ENCODE results near the gene DLX2.
A peak's percentile ranks its signal among the peaks of the same experiment; 100 is the strongest.
"Not testable (repeated sequence)": the region's sequence is repeated elsewhere in the genome, so short reads cannot be mapped to it uniquely, and the experiment has no call there.

Gene DLX2

DNA sequence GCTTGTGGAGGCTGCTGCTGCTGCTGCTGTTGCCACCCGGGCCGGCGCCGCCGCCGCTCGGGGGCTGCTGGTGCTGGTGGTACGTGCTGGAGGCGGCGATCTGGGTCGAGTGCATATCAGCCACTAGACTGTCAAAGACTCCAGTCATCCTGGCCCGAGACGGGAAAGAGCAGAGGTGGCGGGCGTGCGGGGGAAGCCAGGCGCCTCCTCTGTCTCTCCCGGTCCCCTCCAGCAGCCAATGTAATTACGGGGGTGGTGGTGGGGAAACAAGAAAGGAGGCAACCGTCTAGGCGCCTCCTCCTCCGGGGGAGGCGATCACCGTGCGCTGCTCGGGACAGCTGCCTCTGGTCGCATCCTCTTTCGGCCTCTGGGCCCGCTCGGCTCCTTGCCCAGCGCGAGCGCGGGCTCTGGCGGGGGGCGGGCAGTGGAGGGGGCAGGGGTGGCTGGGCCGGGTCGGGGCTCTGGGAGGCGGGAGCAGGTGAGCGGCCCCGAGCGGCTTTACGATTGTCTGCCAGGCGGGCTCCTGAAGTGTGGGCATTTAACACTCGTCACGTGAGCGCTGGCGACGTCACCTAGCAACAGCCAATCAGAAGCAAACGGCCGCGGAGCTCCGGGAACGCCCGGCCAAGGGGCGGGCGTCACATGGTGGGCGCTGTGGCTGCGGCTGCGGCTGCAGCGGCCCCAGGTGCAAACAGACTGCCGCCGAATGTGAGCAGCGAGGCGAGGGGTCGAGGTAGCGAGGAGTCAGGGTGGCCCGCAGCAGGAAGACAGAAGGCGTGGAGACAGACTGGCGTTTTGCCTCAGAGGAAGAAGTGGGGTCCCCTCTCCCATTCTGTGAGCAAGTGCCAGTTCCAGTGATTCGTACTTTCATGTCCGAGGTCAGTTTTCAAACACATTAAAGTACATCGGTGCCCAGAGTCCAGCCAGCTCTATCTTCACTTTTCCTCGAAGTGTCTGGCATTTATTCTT, at the start of gene DLX2:
Gene DLX2 (minus strand): TSS at position 510 of the 969 bp plus-strand sequence. CDS start 362 bp downstream, at position 148.
- peak; percentile 60 for DNase-seq (ENCODE audit: low spot score)

DNA sequence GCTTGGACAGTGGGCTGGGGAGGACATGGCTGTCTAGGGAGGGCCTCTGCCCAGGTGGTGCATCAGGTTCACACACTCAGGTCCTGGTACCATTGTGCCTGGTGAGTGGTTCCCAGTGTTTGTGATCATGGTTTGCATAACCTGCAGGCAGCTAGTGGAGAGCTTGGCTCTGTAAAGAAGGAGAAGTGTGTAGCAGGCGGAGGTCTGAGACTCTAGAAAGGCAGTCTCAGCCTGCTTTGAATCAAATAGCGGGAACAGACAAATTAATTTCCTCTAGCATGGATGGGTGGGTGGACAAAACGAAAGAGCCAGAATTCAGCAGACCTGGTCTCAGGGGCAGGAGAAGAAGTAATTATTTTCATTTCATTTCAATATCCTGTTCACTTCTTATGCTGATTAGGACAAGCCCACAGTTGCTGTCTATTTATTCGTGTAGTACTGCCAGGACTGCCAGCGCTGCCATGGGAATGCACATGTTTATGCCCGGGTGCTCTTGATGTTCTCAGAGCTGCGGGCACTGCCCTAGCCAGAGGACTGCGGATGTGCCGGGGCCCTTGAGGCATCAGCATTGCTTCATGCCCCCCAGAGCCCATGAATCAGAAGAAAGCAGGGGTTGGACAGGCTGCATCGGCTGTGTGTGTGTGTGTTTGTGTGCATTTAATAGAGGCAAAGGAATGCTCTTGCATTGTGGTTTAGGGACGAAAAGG, 45.4 kb upstream of the DLX2 start:
- DNase-seq (ENCODE audit: low spot score) = no peak

DNA sequence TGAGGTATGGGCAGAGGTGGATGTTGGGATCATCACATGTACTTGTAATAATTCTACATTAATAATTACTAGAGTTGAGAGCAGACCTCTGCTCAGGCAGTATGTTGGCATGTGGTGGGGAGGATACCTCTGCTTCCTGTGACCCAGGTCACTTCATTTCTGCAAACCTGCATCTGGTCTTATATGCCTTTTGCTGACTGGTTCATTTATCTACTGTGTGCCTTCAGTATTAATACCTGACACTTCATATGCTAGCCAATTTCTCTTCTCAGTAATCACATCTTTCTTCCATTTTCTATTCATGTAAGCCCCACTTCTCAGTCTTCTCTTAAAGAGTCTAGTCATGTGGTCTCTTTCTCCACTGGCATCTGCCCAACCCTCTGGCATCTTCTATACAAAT, 41.1 kb upstream of the DLX2 start:
- DNase-seq (ENCODE audit: low spot score) = no peak

DNA sequence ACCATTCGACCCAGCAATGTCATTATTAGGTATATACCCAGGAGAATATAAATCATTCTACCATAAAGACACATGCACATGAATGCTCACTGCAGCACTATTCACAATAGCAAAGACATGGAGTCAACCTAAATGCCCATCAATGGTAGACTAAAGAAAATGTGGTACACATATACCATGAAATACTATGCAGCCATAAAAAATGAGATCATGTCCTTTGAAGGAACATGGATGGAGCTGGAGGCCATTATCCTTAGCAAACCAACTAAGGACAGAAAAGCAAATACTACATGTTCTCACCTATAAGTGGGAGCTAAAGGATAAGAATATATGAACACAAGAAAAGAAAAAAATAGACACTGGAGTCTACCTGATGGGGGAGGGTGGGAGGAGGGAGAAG, 36.0 kb upstream of the DLX2 start:
- not testable (repeated sequence) for DNase-seq (ENCODE audit: low spot score)

DNA sequence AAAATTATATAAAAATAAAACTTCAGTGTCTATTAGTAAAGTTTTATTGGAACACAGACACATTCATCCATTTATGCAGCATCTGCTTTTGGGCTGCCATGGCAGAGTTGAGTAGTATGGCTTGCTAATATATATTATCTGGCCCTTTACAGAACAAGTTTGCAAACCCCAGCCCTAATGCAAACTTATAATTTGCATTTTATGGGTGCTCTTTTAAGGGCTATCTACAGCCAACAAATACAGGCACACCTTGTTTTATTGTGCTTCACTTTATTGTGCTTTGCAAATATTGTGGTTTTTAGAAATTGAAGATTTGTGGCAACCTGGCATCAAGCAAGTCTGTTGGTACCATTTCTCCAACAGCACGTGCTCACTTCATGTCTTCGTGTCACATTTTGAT, 35.2 kb upstream of the DLX2 start:
- no peak for DNase-seq (ENCODE audit: low spot score)

DNA sequence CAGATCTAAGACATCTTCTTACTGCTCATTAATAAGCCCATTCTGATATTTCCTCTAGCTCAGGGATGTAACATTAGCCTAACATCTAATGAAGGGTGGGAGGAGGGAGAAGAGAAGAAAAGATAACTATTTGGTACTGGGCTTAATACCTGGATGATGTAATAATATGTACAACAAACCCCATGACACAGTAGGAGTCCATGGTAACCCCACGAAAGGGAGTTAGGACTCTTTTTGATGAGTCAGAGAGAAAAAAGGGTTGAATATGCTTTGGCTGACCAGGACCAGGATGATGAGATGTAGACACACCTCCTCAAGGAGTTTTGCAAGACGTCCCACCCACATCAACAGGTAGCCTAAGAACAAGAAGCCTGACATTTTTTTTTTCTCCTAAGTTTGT, 34.4 kb upstream of the DLX2 start:
- no peak for DNase-seq (ENCODE audit: low spot score)

DNA sequence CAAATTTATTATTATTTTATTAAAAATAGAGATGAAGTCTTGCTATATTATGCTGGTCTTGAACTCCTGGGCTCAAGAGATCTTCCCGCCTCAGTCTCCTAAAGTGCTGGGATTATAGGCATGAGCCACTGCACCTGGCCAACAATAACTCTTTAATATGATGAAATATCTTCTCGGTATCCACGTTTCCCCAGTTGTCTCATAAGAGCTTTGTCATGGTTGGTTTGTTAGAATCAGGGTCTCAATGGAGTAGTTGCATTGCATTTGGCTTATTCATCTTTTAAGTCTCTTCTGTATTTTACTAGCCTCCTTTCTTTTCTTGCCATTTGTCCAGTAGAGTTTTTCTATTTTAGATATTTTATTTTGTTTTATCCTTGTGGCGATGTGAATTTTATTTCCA, 32.7 kb upstream of the DLX2 start:
- no peak for DNase-seq (ENCODE audit: low spot score)

DNA sequence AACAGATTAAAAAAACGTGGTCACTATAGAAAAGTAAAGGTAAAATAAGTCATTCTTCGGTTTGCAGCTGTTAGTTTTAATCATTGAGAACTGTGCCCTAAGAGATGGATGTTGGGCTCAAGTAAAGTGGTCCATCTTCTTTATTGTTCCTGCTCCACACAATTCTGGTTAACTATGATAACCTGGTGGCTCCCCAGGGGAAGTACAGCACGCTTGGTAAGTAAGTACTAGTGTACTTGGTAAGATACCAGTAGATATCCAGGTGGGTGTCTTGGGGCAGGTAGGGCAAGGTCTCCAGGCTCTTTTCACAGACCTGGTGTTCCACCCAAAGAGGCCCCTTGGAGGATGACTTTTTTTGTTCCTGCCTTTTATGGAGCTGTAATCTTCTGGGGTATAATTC, 31.6 kb upstream of the DLX2 start:
- no peak for DNase-seq (ENCODE audit: low spot score)

DNA sequence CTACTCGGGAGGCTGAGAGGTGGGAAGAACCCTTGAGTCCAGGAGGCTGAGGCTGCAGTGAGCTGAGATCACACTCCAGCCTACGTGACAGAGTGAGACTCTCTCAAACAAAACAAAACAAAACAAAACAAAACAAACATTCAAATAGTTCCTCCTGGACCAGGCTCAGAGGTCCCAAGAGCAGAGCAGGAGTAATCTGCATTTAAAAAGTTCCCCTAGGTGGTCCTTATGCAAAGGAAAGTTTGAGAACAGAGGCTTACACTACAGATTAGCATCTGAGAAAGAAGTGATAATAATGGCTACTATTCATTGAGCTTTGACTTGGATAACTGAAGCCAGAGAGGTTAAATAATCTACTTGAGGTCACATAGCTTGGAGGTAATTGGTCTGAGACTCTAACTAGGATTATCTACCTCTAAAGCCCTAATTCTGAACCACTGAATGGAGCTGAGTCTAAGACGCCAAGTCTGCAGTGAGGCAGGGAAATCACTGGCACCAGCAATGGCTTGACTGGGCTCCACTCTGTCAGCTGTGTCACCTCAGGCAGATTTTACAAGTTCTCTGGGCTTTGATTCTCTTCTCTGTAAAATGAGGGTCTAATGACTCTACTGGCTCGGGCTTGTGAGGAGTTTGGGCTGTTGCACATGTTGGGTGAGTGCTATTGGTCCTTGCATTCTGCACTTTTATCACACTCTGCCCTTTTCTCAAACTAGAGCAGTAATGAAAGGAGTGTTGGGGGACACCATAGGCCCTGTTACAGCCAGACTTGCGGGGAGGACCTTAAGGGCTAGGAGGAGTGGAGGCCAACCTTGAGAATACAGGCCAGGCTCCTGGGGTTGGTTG, 29.2 kb upstream of the DLX2 start:
- no peak for DNase-seq (ENCODE audit: low spot score)

DNA sequence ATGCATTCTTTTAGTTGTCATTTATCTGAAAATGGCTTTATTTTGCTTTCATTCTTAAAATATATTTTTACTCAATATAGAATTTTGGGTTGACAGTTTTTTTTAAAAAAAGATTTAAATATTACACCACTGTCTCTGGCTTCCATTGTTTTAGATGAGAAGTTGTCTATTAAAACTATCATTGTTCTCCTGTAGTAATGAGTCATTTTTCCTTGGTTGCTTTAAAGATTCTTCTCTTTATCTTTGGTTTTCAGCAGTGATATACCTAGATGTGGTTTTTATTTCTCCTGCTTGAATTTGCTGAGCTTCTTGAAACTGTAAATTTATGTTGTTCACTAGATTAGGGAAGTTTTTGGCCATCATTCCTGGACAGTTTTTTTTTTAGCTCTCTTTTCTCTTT, 26.7 kb upstream of the DLX2 start:
- no peak for DNase-seq (ENCODE audit: low spot score)

DNA sequence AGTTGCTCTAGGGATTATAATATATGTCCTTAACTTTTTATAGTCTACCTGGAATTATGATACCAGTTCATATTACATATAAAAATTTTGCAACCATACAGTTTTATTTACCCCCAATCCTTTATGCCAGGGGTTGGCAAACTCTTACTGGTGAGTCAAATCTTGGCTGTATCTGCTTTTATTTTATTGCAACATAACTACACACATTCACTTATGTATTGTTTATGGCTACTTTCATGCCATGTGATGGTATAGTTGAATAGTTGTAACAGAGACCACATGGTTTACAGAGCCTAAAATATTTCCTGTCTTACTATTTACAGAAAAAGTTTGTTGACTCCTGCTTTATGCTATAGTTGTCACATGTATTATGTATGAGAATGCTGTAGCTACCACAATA, 25.8 kb upstream of the DLX2 start:
- DNase-seq (ENCODE audit: low spot score) = no peak

DNA sequence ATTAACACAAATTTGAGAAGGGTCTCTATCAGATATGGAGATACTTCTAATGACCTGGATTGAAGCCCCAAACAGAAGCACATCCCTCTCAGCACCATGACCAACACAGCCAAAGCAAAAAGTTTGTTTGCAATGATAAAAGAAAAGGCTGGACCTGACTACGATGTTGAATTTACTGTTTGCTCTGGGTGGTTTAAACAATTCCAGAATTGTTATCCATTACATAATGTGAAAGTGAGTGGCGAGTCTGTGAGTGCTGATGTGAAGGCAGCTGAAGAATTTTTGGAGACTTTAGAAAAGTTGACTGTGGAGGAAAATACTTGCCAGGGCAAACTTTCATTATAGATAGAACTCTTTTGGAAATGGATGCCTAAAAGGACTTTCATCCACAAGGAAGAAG, 17.4 kb upstream of the DLX2 start:
- DNase-seq (ENCODE audit: low spot score) = no peak

DNA sequence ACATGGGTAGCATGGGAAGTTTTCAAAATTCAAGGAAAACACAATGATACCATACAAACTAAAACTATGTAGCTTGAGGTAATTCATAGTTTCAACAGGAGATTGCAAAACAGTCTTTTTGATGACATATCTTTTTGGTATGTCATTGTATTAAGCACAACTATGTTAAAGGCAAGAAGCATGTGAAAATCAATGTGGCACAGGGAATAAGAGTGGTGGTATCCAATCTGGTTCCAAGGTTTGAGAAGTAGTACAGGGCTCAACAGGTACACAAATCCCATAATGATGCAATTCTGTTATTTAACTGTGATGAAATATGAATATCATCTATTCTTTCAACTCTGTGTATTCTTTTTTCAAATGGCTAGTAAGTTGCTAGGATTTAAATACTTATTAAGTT, 16.4 kb upstream of the DLX2 start:
- DNase-seq (ENCODE audit: low spot score) = no peak

DNA sequence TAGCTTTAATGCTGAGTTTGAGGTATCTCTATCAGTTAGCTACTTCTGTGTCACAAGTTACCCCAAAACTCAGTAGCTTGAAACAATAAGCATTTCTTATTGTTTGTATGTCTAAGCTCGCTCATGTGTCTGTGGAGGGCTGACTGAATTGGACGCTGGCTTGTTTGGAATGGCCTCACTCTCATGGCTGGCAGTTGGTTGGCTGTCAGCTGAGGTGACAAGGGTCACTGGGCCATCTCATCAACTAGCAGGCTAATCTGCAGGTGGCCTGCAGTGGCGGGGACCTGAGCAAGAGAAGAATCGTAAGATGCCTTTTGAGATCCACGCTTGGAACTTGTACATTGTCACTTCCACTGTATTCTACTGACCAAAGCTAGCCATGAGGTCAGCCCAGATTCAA, 13.4 kb upstream of the DLX2 start:
- no peak for DNase-seq (ENCODE audit: low spot score)

DNA sequence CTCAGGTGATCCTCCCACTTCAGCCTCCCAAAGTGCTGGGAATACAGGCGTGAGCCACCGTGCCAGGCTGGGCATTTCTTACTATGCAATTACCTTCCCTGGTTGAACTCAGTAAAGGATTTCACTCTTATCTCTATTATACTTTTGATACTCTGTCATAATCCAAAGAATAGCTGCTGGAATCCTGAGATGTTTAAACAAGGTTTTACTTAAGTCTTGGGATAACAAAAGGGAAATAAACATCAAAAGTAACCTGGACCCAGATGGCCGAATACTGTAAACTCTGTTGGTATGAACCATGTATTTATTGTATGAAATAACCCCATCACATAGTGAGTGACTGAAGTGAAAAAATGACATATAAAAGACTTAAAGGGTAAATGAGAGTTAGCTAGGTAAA, 11.9 kb upstream of the DLX2 start:
- DNase-seq (ENCODE audit: low spot score) = no peak

DNA sequence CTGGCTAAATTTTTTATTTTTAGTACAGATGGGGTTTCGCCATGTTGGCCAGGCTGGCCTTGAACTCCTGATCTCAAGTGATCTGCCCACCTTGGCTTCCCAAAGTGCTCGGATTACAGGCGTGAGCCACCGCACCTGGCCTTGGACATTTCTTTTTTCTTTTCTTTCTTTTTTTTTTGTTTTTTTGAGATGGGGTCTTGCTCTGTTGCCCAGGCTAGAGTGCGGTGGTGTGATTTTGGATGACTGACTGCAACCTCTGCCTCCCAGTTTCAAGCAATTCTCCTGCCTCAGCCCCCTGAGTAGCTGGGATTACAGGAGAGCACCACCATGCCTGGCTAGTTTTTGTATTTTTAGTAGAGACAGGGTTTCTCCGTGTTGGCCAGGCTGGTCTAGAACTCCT, 11.5 kb upstream of the DLX2 start:
- not testable (repeated sequence) for DNase-seq (ENCODE audit: low spot score)

DNA sequence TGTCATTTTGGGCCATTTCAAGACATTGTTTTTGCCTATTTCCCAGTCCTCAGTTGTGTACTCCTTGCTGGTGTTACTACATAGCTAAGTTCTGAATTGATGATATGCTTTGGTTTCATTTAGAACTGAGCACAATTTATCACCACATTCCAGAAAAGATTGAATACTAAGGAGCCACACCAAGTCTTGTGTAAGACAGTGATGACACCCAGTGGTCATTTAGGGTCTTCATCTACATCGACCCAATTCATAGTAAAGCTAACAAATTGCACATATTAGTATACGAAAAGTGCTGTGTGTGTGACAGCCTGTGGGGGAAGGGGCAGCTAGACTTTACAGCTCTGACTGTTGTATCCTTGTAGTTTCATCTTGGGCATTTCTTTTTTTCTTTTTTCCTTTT, 10.9 kb upstream of the DLX2 start:
- no peak for DNase-seq (ENCODE audit: low spot score)

DNA sequence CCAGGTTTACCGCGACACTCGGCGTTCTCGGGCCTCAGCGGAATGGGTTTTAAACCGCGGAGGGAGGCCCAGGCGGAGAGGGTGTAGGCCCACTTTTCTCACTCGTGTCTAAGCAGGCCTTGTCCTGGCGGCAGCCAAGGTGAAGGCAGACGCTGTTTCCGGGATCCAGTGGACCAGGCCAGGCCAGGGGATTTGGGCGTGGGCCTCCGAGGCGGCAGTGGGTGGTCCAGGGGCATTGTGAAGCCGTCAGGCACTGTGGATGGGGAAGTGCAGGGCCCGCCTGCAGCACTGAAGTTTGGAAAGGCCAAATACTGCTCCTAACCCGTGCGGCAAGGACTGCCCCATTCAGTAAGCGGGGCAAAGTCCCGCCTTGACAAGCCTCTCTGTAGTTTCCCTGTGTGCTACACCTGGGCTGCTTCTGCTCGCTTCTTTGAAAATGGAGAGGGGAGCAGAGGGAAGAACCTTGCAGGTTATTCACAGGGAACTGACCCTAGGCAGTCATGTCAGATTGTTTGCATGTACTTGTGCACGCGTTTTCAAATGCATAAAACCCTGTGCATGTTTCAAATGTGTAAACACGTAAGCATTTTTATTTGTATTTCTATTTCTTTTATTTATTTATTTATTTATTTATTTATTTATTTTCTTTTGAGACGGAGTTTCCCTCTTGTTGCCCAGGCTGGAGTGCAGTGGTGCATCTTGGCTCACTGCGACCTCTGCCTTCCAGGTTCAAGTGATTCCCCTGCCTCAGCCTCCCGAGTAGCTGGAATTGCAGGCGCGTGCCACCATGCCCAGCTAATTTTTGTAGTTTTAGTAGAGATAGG, 7.5 kb upstream of the DLX2 start:
- no peak for DNase-seq (ENCODE audit: low spot score)

DNA sequence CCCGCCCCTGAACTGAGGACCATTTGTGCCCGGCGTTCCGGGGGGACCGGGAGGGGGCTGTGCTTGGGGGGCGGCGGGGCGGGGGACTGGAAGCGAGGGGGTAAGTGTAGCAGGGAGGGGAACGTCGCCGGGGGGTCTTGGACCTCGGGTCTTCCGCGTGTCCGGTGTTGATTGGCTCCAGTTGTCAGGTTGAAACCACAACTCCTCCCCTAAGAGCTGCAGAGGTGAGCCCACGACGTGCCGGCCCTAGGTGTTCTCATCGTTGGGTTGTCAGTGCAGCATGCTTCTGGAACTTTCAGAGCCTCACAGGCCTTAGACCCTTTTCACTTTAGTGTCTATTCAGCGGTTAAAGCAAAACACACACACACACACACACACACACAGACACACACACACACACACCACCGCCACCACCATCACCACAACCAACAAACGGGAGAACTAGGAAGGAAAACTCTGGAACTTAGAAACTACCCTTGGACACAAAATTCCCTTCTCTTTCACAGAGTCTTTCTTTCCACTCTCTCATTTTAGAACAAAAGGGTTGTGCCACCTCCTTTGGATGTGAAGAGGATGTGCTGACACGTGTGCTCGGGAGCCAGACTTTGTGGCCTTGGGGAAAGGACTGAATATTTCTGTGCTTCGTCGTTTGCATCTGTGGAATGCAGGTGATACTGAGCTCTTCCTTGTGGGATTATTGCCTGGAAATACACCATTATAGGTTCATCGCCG, 6.7 kb upstream of the DLX2 start:
- no peak for DNase-seq (ENCODE audit: low spot score)

DNA sequence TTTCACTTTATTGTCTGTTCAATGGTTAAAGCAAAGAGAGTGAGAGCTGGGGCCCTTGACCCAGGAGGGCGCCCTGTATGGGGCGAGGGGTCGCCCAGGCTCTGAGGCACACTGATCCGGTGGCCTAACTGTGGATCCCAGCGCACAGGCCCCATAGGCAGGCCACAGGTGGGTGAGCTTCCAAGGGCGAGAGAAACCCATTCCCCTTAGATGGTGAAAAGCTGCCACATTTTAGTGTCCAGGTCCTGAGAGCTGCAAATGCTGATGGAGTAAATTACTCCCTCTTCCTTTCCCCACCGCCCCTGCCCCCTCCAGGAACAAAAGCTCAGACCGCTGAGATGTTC, 5.9 kb upstream of the DLX2 start:
- no peak for DNase-seq (ENCODE audit: low spot score)

Measured in CD4-positive, alpha-beta T cell treated with Interleukin-2 at 100 ng/mL for 4 hours (primary cell).